Measurements from ENCODE around the gene KCNQ4.

Gene KCNQ4

GRCh38 chr1:40833979-40834378 lies 50.4 kb downstream of the KCNQ4 start:
- TF ChIP-seq PATZ1 (CRISPR knock-in tag; IDR thresholded peaks at IDR 0.05; ENCODE audit: borderline replicate concordance) = no peak
- ATAC-seq = no peak

- ATAC-seq = no peak
Observed at GRCh38 chr1:40834968-40835545, 51.5 kb downstream of the KCNQ4 start.

GRCh38 chr1:40836283-40836682 lies 52.7 kb downstream of the KCNQ4 start:
- no peak for TF ChIP-seq ZFP30 (CRISPR knock-in tag; IDR thresholded peaks at IDR 0.05)
- no peak for TF ChIP-seq TCF4 (CRISPR knock-in tag; IDR thresholded peaks at IDR 0.05; ENCODE audit: borderline replicate concordance)
- TF ChIP-seq OSR1 (CRISPR knock-in tag; IDR thresholded peaks at IDR 0.05) = no peak
- no peak for TF ChIP-seq CSDC2 (CRISPR knock-in tag; IDR thresholded peaks at IDR 0.05)
- TF ChIP-seq GLIS3 (CRISPR knock-in tag; IDR thresholded peaks at IDR 0.05) = no peak
- no peak for TF ChIP-seq BACH2 (CRISPR knock-in tag; IDR thresholded peaks at IDR 0.05; ENCODE audit: borderline replicate concordance)
- no peak for TF ChIP-seq ISL1 (CRISPR knock-in tag; IDR thresholded peaks at IDR 0.05)
- no peak for TF ChIP-seq ARNTL (CRISPR knock-in tag; IDR thresholded peaks at IDR 0.05; ENCODE audit: borderline replicate concordance, low read depth)
- TF ChIP-seq ZNF565 (CRISPR knock-in tag; conservative IDR thresholded peaks at IDR 0.05; ENCODE audit: low read depth) = no peak
- TF ChIP-seq PATZ1 (CRISPR knock-in tag; IDR thresholded peaks at IDR 0.05; ENCODE audit: borderline replicate concordance) = no peak
- TF ChIP-seq PPARA (CRISPR knock-in tag; IDR thresholded peaks at IDR 0.05; ENCODE audit: borderline replicate concordance) = no peak
- no peak for ATAC-seq

More at GRCh38 chr1:40834968-40835545, 51.5 kb downstream of the KCNQ4 start:
- TF ChIP-seq CSRNP3 (CRISPR knock-in tag; IDR thresholded peaks at IDR 0.05) = no peak

GRCh38 chr1:40837601-40838000 lies 54.0 kb downstream of the KCNQ4 start:
- TF ChIP-seq ESRRG (CRISPR knock-in tag; IDR thresholded peaks at IDR 0.05) (no peak), ISL1 (CRISPR knock-in tag; IDR thresholded peaks at IDR 0.05) (no peak), OSR1 (CRISPR knock-in tag; IDR thresholded peaks at IDR 0.05) (no peak), BACH2 (CRISPR knock-in tag; IDR thresholded peaks at IDR 0.05; ENCODE audit: borderline replicate concordance) (no peak)
- ATAC-seq = no peak

- ATAC-seq = no peak
- no peak for TF ChIP-seq PATZ1 (CRISPR knock-in tag; IDR thresholded peaks at IDR 0.05; ENCODE audit: borderline replicate concordance)
Observed at GRCh38 chr1:40838045-40838979, 54.7 kb downstream of the KCNQ4 start.
